22Rv1 (cell line): ENCODE results near the gene FOXG1.

ENCODE experiments used
- CTCF ChIP-seq: fragments of 450-650 bp; IDR thresholded peaks from 2 replicates; pipeline ENCODE4 v1.5.1; 2017; ENCODE audit warnings: mild to moderate bottlenecking
- ZFX ChIP-seq: fragments of 450-650 bp; IDR thresholded peaks from 2 replicates; pipeline ENCODE4 v1.6.1; 2017; ENCODE audit warnings: antibody characterized with exemption, borderline replicate concordance

- TF ChIP-seq CTCF (no peak), ZFX (no peak)
Measured at GRCh38 chr14:28746247-28746646, 20.3 kb upstream of the FOXG1 start.
